ENCODE results near the gene HHATL.

The HHATL gene

DNA sequence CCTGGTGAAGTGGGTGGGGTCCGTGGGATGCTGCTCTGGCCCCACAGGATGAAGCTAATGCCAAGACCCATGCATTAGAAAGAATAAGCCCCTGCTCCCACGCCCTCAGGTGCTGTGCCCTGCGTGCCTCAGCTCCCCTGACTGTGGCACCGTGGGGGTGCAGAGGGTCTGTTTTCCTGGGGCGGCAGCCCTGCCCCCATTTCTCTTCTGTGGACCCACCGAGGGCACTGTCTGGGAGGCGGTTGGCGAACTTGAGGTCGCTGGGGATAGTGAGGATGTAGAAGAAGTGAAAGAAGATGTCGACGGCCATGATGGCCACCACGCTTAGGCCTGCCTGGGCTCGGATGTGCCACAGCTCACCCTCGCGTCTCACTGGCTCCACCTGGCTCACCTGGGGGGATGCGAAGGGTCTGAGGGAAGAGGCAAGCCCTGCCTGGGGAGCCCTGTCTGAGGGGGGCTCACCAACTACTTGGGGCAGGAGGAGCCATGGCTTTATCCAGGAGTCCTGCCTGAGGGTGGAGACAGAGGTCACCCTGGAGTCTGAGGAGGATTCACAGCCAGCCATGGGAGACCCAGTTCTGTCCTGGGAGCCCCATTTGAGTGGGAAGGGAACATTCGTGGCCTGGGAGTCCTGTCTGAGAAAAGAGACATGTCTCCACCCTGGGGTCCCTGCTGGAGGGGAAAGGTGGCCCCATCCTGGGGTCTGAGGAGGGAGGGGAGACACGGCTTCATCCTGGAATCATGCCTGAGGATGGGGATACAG lies 5.1 kb downstream of the HHATL start:
- DNase-seq: no peak

DNA sequence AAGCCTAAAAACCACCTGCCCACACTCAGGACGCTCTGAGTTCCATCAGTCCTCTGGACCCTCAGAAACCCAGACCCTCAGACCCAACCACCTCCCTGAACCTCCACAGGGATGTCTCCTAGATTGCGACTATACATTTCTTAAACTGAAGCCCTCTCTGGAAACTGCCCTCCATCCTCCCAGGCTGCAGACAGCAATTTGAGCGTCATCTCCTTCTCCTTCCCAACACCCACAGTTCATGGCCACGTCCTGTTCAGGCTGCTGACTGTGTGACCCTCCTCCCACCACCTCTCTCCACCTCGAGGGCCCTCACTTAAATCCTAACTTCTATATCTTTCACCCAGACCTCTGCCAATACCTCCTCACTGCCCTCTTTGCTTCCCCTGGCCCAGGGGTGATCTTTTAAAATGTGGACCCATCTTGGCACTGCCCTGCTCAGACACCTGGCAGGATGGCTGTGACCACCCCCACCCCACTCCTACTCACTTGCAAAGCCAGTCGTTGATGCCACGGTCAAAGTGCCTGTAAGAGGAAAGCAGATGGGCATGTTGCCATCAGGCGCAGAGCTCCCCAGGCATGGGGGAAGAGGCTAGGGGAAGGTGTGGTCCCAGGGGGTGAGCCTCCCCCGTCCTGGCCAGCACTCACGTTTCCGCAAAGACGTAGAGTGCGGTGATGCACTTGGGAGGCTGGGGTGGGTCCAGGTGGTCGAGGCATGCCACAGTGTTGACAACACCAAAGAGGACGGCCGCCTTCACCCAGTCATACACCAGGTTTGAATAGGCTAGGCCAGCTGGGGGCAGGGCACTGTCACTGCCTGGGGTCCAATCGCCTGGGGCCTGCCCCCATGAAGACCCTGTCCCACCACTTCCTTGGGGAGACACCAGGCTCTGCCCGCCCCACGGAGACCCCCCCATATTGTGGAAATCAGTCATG lies 6.0 kb downstream of the HHATL start:
- DNase-seq: no peak

DNA sequence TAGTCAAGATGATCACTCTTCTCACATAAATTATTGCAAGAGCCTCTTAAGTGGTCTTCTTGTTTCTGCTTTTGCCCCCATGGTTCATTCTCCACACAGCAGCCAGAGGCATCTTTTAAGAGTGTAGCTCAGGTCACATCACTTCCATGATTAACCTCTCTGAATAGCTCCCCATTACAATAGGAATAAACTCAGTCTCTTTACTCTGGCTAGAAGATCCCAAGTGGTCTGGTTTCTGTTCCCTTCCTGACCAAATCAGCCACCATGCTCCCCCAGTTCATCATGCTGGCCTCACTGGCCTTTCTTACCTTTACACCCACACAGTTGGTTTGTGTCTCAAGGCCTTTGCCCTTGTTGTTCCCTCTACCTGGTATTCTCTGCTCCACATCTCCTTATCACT lies 8.2 kb downstream of the HHATL start:
- no peak for DNase-seq

DNA sequence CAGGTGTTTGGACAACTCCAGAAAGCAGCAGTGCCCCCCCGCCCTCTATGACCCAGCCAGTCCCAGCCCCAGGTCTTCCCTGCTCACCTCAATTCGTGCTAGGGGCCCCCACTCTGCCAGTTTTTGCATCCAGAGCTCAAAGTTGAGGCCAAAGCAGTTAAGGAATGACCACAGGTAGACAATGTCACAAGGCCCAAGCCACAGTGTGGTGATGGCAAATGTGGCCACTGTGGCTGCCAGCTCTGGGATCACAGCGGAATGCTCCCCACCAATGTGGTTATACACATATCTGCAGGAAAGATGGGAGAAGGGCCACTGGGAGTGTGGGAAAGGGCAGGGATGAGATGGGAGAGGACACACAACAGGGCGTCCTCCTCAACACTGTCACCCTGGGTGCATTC lies 9.1 kb downstream of the HHATL start:
- DNase-seq: no peak

DNA sequence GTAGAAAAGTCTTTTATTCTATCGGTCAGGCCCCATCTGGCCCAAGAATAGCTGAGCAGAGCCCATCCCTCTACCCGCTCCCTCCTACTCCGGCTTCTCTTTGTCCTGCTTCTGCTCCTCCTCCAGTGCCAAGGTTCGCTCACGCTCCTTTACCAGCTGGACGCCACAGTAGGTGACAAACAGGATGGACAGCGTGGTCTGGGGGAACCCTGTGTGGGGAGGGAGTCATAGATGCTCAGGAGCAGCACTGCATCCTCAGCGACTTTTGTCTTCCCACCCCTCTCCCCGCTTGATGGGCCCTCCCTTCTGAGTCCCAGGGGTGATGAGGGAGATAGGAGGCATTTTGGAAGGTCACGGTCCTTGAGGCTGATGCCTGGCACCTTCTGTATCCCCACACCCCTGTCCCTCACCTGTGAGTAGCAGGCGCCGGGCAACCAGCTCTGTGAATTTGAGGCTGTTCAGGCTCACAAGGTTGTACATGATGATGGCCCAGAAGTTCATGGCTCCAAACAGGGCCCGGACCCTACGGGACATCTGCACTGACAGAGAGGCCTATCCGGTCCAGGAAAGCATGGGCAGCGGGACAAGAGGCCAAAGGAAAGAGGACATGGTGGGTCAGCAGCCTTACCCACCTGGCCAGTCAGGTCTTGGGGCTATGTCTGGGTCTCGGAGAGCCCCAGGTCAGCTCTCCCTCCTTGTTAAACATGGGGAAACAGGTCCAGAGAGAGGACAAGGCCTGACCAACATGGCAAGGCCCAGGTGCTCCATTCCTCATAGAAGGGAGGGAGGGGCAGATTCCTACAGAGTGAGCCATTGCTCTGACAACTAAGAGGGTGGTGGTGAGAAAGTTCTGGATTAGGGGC lies 9.7 kb downstream of the HHATL start:
- no peak for DNase-seq

DNA sequence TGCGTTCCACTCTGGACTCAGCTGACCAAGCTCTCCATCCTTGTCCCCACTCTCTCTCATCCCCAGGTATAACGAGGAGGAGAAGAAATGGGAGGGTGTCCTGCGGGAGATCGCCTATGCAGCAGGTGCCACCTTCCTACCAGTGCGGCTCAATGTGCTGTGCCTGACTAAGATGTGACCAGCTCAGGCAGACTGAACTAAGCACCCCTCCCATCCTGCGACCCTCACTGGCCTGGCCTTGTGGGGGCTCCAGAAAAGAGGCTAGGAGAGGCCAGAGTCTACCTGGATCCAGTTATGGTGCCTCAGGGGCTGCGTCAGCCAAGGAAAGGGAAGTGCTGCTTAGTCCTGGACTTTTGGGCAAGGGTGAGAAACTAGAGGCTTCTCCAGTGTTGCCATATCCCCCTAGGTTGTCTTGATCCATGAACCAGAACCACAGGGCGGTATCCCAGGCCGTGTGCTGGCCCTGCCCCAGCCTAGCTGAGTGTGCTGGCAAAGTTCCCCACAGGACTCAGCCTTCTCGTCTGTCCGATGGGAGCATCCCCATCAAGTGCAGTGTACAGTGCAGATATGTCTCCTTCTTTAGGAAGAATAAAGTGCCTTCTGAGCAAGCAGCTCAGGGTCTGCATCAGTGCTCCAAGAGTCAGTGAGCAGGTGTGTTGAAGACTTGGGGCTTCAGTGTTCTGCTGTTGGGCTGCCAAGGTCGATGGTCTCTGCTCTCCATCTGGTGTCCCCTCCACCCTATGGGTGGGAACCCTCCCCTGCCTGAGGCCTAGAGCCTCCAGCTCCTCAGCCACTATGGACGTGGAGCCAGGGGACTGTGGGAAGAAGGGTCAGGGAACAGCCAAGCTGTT lies 10.6 kb downstream of the HHATL start:
- no peak for DNase-seq

DNA sequence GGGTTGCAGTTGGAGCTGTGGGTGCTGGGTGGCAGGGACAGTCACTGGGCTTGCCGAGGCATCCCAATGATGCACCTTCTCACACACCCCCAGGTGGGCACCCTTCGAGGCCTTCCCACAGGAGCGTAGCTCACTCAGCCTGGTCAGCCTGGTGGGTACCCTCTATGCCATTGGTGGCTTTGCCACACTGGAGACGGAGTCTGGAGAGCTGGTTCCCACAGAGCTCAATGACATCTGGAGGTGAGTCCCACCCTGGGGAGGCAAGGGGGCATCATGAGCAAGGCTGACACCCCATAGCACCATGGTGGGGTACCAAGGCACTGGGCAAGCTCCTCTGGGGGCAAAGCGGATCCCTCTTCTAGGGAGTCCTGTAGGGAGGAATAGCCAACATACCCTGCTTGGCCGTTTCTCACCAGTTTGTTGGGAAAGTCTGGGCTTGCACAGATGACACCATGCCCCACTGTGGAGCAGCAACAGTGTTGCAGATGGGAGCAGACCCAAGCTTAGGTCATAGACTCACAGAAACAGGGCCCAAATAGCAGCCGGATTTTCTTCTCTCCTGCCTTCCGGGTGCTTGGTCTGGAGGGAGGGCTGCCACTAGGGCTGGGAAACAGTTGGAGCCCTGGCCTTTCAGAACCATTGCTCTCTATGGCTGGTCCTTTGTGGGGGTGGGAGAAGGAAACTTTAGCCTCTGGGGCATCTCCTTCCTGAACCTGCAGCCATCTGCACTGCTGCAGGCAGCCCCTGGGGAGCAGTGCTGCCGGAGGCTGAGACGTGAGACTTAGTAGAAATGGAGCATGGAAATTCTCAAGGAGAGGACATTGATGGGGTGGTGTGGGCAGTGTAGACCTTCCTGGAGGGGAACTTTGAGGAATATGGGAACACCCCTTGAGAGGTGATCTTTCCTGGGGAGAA lies 11.6 kb downstream of the HHATL start:
- DNase-seq: no peak

DNA sequence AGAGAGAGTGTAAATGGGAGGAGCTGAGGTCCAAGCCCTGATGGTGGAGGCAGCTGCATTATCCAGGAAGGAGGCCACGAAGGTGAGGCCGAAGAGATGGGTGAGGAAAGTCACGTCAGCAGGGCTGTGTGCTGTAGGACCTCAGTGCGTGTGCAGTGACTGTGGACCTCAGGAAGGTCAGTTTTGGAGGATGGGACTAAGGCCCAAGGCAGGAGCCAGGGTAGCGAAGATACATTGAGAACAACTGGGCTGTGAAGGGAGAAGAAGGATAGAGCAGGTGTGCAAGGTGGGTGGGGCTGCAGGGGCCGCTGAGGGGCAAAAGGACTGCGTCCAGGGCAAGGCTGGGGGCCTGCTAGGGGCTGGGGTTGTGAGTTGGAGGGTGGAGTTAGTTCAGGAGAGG lies 12.4 kb downstream of the HHATL start:
- no peak for DNase-seq

DNA sequence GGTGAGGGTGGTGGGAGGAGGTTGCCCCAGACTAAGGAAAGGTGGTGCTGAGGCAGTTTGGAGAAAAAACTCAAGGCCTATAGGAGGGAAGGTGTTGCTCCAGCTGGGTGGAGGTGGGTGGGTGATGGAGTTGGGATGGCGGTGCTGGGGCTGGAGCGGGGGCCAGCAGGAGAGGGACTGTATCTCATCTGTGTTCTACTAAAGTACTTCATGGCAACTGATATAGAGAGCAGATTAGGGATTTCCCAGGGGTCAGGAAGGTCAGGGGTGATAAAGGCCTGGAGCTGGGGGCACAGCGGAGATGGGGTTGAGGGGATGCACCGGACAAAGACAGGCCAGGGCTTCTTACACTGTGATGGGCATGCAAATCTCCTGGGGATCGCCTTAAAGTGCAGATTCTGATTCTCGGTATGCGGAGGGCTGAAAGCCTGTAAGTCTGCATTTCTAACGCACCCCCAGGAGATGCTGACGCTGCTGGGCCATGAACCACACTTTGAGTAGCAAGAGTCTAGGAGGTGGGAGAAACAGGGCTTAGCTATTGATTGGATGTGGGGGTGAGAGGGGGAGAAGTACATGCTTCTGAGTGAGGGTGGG lies 13.1 kb downstream of the HHATL start:
- no peak for DNase-seq

DNA sequence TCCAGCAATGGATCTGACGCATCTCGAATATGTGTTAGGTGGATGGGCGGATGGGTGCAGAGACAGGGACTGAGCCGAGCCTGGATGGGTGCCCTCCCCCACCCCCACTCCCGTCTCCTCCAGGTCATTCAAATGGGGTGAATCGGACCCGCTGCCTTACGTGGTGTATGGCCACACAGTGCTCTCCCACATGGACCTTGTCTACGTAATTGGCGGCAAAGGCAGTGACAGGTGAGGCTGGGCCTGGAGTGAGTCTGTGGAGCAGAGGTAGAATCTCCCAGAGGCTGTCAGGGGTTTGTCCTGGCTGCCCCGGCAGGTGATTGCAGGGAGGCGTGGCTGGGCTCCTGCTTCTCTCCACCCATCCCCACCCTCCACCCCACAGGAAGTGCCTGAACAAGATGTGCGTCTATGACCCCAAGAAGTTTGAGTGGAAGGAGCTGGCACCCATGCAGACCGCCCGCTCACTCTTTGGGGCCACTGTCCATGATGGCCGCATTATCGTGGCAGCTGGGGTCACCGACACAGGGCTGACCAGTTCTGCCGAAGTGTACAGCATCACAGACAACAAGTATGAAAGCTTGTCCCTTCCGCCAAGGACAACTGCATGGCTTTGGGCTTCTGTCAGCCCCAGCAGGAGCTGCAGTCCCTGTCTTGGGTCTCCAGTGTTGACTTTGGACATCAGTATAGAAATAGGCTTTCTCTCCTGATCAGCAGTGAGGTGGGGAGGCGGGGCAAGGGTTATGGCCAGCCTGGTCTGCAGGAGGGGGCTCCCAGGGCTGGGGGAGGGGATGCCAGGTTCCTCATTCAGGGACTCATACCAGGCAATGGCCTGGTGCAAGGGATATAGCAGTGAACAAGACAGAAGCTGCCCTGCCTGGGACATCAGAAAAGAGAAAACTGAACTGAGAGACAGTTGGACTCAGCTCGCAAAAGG lies 13.8 kb downstream of the HHATL start:
- DNase-seq: no peak

DNA sequence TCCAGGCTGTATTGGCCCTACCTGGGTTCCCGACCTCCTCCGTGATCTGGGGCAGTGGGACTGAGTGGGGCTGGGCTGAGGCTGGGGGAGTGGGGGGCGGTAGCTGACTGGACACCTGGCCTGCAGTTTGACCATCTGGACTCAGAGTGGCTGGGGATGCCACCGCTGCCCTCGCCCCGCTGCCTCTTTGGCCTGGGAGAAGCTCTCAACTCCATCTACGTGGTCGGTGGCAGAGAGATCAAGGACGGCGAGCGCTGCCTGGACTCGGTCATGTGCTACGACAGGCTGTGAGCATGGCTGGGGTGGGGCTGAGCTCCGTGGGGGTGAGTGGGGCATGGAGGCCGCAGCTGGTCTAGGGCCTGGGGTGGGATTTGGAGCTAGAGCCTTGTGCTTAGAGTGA lies 14.6 kb downstream of the HHATL start:
- no peak for DNase-seq

DNA sequence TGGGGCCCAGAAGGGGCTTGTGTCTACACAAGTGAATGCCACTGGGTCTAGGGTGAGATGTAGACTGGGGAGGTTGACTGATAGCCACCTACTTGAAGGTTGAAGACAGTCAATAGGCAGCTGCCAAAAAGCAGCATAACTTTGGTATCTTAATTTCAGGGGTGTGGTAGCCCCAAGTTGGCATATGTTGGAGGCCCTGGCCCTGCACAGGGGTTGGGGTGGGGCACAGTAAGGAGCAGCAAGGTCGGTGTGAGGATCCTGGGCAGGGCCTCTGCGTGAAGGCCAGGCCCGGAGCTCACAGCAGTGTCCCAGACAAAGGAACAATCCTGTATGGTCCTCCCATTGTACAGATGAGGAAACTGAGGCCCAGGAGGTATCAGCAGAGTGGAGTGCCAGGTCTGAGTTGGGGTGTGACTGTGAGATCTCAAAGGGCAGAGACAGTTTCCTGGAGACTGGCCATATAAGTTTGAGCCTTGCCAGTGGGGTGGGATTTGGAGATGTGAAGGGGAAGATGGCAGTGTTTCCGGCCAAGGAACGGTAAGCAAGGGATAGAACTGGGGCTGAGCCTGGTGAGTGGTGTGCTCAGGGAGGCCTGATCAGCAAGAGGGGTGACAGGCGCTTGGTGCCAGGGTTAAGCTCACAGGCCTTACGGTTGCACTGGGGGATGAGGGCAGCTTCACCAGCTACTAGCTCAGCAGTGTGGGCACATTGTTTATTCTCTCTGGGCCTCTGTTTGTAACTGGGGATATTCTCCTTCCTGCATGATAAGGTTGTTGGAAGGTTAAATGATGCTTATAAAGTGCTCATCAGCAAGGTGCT lies 15.6 kb downstream of the HHATL start:
- no peak for DNase-seq

DNA sequence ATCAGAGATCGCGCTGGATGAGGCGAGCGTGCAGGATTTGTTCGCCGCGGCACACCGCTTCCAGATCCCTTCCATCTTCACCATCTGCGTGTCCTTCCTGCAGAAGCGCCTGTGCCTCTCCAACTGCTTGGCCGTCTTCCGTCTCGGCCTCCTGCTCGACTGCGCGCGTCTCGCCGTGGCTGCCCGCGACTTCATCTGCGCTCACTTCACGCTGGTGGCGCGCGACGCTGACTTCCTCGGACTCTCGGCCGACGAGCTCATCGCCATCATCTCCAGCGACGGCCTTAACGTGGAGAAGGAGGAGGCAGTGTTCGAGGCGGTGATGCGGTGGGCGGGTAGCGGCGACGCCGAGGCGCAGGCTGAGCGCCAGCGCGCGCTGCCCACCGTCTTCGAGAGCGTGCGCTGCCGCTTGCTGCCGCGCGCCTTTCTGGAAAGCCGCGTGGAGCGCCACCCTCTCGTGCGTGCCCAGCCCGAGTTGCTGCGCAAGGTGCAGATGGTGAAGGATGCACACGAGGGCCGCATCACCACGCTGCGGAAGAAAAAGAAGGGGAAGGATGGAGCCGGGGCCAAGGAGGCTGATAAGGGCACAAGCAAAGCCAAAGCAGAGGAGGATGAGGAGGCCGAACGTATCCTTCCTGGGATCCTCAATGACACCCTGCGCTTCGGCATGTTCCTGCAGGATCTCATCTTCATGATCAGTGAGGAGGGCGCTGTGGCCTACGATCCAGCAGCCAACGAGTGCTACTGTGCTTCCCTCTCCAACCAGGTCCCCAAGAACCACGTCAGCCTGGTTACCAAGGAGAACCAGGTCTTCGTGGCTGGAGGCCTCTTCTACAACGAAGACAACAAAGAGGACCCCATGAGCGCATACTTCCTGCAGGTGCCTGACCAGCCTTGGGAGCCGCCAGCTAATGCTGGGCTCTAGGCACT lies 16.4 kb downstream of the HHATL start:
- no peak for DNase-seq

DNA sequence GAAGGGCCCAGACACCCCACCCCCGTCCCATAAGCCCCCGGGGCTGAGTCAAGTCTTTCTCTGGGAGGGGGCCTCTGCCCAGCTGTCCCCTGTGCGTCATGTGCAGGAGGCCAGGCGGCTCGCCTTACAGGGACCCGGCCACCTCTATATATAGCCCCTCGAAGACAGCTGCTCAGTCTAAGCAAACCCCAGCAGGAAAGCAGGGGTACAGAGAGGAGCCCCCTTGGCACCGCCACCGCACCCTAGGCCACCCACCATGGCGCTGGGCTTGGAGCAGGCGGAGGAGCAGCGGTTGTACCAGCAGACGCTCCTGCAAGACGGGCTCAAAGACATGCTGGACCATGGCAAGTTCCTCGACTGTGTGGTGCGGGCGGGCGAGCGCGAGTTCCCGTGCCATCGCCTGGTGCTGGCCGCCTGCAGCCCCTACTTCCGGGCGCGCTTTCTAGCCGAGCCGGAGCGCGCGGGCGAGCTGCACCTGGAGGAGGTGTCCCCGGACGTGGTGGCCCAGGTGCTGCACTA lies 17.2 kb downstream of the HHATL start, which contains the start of gene KLHL40:
Gene KLHL40, plus strand, starts transcription at position 175 of the 519 bp plus-strand sequence. Its CDS starts 82 bp downstream, at position 257.
- no peak for DNase-seq

DNA sequence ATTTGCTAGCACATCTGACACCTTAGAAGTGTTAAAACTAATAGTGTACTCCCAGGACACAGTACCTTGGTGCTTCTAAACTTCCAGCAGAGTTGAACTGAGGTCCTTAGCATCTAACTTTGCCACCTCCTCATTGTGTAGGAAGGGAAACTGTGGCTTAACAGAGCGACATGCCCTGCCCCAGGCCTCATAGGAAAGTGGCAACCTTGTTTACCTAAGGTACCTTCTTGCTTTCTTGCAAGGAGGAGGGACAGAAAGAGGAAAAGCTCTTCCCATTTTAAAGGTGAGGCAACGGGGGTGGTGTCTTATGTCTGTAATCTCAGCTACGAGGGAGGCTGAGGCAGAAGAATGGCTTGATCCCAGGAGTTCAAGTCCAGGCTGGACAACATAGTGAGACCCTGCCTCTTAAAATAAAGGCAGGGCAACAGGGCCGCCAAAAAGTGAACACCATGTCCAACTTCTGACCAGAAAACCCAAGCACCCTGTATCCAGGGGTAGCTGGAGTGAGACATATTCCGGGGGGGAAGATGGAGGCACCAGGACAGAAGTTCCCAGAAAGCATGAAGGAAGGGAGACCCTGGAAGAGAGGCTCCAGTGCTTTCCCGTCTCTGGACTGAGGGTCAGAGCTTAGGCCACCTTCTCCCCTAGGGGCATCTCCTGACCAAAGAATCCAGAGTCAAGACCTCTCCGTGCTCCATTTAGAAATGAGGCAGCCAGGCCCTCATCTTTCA lies 17.8 kb downstream of the HHATL start:
- no peak for DNase-seq

DNA sequence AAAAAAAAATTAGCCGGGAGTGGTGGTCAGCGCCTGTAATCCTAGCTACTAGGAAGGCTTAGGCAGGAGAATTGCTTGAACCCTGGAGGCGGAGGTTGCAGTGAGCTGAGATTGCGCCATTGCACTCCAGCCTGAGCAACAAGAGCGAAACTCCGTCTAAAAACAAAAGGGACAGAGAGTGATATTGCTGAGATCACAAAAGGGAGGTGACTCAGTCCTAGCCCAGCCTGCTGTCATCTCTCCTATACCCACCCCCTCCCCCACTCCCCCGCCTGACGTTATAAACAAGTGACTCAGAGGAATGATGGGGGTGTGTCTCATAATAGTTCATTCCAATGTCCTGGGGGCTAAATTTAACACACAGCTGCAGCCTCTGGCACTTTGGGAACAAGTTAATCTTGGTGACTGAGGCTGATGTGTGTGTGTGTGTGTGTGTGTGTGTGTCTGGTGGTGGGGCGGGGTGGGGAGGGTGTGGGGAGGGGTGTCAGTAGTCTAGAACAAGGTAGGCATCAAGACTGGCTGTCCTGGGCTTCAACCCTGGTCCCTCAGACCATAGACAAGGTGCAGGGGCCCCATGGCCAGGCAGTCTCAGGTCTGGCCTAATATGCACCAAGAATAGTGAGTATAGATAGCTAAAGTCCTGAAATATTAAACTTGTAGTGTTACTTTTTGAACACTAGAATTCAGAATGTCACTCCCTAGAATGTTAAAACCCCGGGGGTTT lies 18.6 kb downstream of the HHATL start:
- DNase-seq: no peak

Data from cortex of kidney (tissue), 1 donor.